GM12878 (cell line): ENCODE measurements around the gene EIF2B4. TPM values are rescaled to one million over a fixed set of nuclear protein-coding genes. Genes with fewer than 3 reads are reported as not detected.
A peak's percentile ranks its signal among the peaks of the same experiment; 100 is the strongest.

Experiments
- ATAC-seq: fragments of 200-7000 bp; cut with Tn5 transposase; 3 replicates; pipeline ENCODE4 v1.9.1; 2020; ENCODE audit warnings: mild to moderate bottlenecking, moderate library complexity
- BruUV-seq: library from RNA; stranded (reverse); fragments of 400-500 nt; replicated peaks from 2 replicates; lab custom pipeline; 2021; lab: Mats Ljungman, UMichigan
- CTCF ChIA-PET: fragments of 300-600 bp; sonication (Branson Sonifier 250); formaldehyde crosslinking; extraction: SDS; loops from one replicate; lab custom pipeline; 2021; ENCODE audit warnings: inconsistent platforms; lab: Yijun Ruan, JAX
- POLR2A ChIA-PET: fragments of 350-600 bp; formaldehyde crosslinking; extraction: SDS; loops from one replicate; lab custom pipeline; 2021; ENCODE audit warnings: inconsistent platforms; lab: Charles Lee
- RAD21 ChIA-PET: fragments of 300-600 bp; sonication (Branson Sonifier 250); formaldehyde crosslinking; loops from one replicate; lab custom pipeline; 2023; ENCODE audit warnings: antibody characterized with exemption; ENCODE audit not compliant: unreplicated experiment; lab: Charles Lee
- SMC1A ChIA-PET: fragments of 300-600 bp; sonication (Branson Sonifier 250); formaldehyde crosslinking; loops from one replicate; lab custom pipeline; 2023; ENCODE audit not compliant: unreplicated experiment, uncharacterized antibody; lab: Charles Lee
- DNase-seq: peaks from one replicate; pipeline ENCODE4 v3.0.0-alpha.2; 2011; ENCODE audit warnings: low read depth, low spot score
- FAIRE-seq: peaks from 3 replicates; lab custom pipeline; 2011; peaks lifted over from hg19 to GRCh38; lab: Jason Lieb, UNC
- H2AFZ ChIP-seq: 2 replicates; pipeline ENCODE4 v1.6.0; 2011; ENCODE audit warnings: low read depth, low read length, control low read depth; ENCODE audit not compliant: control insufficient read depth
- H3K27ac ChIP-seq: 2 replicates; pipeline ENCODE4 v1.5.1; 2011; ENCODE audit warnings: control low read depth; ENCODE audit not compliant: control insufficient read depth, insufficient read depth
- H3K27me3 ChIP-seq, 2 experiments: replicated peaks in 1 of 2; 2 replicates each; pipeline versions ENCODE4 v1.6.0 to v1.6.1; 2011; ENCODE audit warnings: low read length in 1 of 2; ENCODE audit not compliant: control insufficient read depth in 2 of 2, insufficient read depth in 2 of 2
- H3K36me3 ChIP-seq, 2 experiments: 2 replicates each; pipeline ENCODE4 v1.5.1; 2011; ENCODE audit warnings: low read length in 1 of 2; ENCODE audit not compliant: control insufficient read depth in 2 of 2, insufficient read depth in 2 of 2
- H3K4me1 ChIP-seq: 2 replicates; pipeline ENCODE4 v1.6.1; 2011; ENCODE audit warnings: mild to moderate bottlenecking, low read length, moderate library complexity, mixed read lengths; ENCODE audit not compliant: control insufficient read depth, insufficient read depth
- H3K4me2 ChIP-seq: 2 replicates; pipeline ENCODE4 v1.6.0; 2011; ENCODE audit warnings: control low read depth; ENCODE audit not compliant: control insufficient read depth, insufficient read depth
- H3K4me3 ChIP-seq: fragments of 200-600 bp; sonication (generic); 2 replicates; pipeline ENCODE4 v1.5.1; 2016
- H3K79me2 ChIP-seq: 2 replicates; pipeline ENCODE4 v1.6.0; 2011; ENCODE audit warnings: low read length; ENCODE audit not compliant: control insufficient read depth, insufficient read depth
- H3K9ac ChIP-seq: 2 replicates; pipeline ENCODE4 v1.8.0; 2011; ENCODE audit warnings: low read length, control low read depth, mixed read lengths; ENCODE audit not compliant: control insufficient read depth, insufficient read depth
- H3K9me3 ChIP-seq: replicated peaks from 3 replicates; pipeline ENCODE4 v1.5.1; 2011; ENCODE audit warnings: mild to moderate bottlenecking, low read length; ENCODE audit not compliant: control insufficient read depth, insufficient read depth
- H4K20me1 ChIP-seq: 2 replicates; pipeline ENCODE4 v1.6.0; 2011; ENCODE audit not compliant: control insufficient read depth, insufficient read depth
- FOXM1 ChIP-seq: IDR thresholded peaks from 2 replicates; pipeline ENCODE4 v1.6.1; 2012; ENCODE audit warnings: low read depth, mild to moderate bottlenecking, inconsistent platforms, low read length, moderate library complexity
- MTA3 ChIP-seq: IDR thresholded peaks from 2 replicates; pipeline ENCODE4 v1.6.1; 2012; ENCODE audit warnings: low read length, inconsistent platforms, borderline replicate concordance
- PML ChIP-seq: IDR thresholded peaks from 2 replicates; pipeline ENCODE4 v1.6.1; 2012; ENCODE audit warnings: low read length, inconsistent platforms
- TARDBP ChIP-seq: IDR thresholded peaks from 2 replicates; pipeline ENCODE4 v1.6.1; 2016; ENCODE audit warnings: borderline replicate concordance
- WGBS: methylation state at CpG from one replicate; pipeline ENCODE4 v1.1.6; 2016; ENCODE audit warnings: low lambda C conversion rate; ENCODE audit not compliant: insufficient replicate concordance, insufficient coverage; ENCODE audit errors: missing lambda C conversion rate; 5-methylcytosine and 5-hydroxymethylcytosine counted together
- in situ Hi-C: fragments of 300-500 bp; cut with MboI; formaldehyde crosslinking; loops from 9 replicates; pipeline ENCODE4 v1.14.3; 2018; ENCODE audit warnings: mixed read lengths
- intact Hi-C: fragments of 100-400 bp; cut with micrococcal nuclease; formaldehyde crosslinking; loops from one replicate; pipeline ENCODE4 v1.14.2; 2022; ENCODE audit not compliant: unreplicated experiment
- polyA plus RNA-seq, 11 experiments: library from polyadenylated mRNA; depleted of rRNA in 4 of 11; unstranded in 6 of 11; stranded (reverse) in 5 of 11; fragments of >200 nt; fragmentation: Nextera tagmentation in 4 of 11; fragmentation: Illumina TruSeq in 1 of 11; extraction: Ambion mirVana in 4 of 11; extraction: Trizol in 1 of 11; gene quantifications; 1 replicate in 1 of 11; 2 replicates in 10 of 11; pipeline versions ENCODE4 v1.2.1 to v1.2.3, GENCODE V29; 2011 to 2016; ENCODE audit warnings: inconsistent platforms in 2 of 11, missing spikeins in 2 of 11, low read depth in 1 of 11
- total RNA-seq, 4 experiments: library from RNA; depleted of rRNA in 3 of 4; stranded (reverse); fragments of >200 nt in 3 of 4; fragmentation: Illumina TruSeq in 1 of 4; extraction: Trizol in 1 of 4; gene quantifications; 2 replicates each; pipeline versions ENCODE4 v1.2.1 to v1.2.3, GENCODE V29; 2013 to 2021

Gene EIF2B4
- total and polyA plus RNA-seq, 10 of the 15 experiments (the other 5 are each of a cell fraction or from before 2014, with no cell fraction given) = 13.4 to 53.9 (median 27.5) TPM

DNA sequence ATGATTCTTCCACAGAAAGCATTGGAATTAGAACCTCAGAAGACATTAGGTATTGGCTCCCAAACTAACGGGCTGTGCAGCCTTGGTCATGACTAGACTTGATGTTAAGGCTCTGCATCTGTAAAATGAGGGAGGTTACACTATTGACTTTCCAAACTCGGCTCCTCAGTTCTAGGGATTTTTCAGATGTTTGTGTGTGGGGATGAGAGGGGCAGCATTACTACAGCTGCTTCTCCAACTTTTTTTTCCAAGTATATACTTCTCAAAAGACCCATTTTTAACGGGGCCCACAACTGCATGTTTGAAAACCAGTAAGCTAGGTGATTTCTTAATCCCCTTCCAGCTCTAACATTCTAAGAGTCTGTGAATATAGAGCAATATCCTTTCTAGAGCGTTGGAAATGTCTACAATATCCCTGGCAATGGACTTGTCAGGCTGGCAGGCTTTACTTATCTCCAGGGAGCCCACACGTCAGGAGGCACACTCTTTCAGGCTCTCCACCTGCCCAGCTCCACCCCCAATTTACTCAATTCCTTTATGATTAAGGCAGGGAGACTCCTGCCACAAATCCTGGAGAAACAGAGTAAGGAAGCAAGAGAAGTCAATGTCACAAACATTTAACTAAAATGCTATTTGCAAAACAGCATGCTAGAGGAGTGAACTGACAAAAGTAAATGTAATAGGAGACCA, 46.4 kb downstream of the EIF2B4 start:
- H3K9ac ChIP-seq = peak overlapping the region; percentile 98
- WGBS = 28% methylated on average over 5 of the region's 5 CpGs
- CTCF ChIA-PET = interaction anchor here (0.9 to 5.7 kb wide), 5 partner anchors 21 to 359 kb away, joined by 3 to 49 read pairs (median 4); no protein-coding TSS in a partner anchor
- DNase-seq (no peak), FAIRE-seq (peak; percentile 41), ATAC-seq (no peak)
- H3K27me3 ChIP-seq = no peaks in the 10 kb centered on the region
- SMC1A ChIA-PET = interaction anchor here (1.5 to 3.1 kb wide), 3 partner anchors 21 to 108 kb away, joined by 5 to 17 read pairs (median 8); partner anchors contain the start of gene GTF3C2
- RAD21 ChIA-PET = interaction anchor here (1.4 to 1.6 kb wide), 2 partner anchors 46 to 105 kb away, joined by 4 to 5 read pairs; partner anchors contain the start of gene NRBP1
- TF ChIP-seq TARDBP (no peak), FOXM1 (0 out of 2 replicates have a peak, but pooled peaks have one; percentile 65), PML (0 out of 2 replicates have a peak, but pooled peaks have one; percentile 17), MTA3 (no peak; the same call in 1 of the 2 replicates)
- H3K4me1 ChIP-seq = peaks cover 6% of the 10 kb centered on the region
- intact Hi-C loops = loop anchor here (2.0 kb wide), 1 partner anchor 47 kb away; the partner anchor contains the start of genes EIF2B4 and SNX17
- no TSS peak for BruUV-seq
- no peaks in the 10 kb centered on the region for H4K20me1 ChIP-seq
- H3K4me2 ChIP-seq = peak overlapping the region; percentile 99
- peak overlapping the region; percentile 99 for H3K4me3 ChIP-seq
- in situ Hi-C loops = no loop called here
- H3K27ac ChIP-seq = peak overlapping the region; percentile 95
- POLR2A ChIA-PET = interaction anchor here (1.0 to 1.9 kb wide), 4 partner anchors 33 to 305 kb away, joined by 3 to 5 read pairs (median 4); partner anchors contain the start of genes CCDC121, GPN1, GTF3C2 and PREB
- H2AFZ ChIP-seq = peak overlapping the region; percentile 85
- H3K79me2 ChIP-seq = peaks cover 27% of the 10 kb centered on the region
- no peaks in the 10 kb centered on the region for H3K9me3 ChIP-seq
- peaks cover 2 to 15% of the 10 kb centered on the region in 2 experiments for H3K36me3 ChIP-seq
